Stimulated activated CD8-positive, alpha-beta memory T cell treated with anti-CD3 and anti-CD28 coated beads, Interleukin-15, amount 100 ng/mL, for 48 hours (primary cell): ENCODE data around the gene LGALS12.
"Not testable (repeated sequence)": the region's sequence is repeated elsewhere in the genome, so short reads cannot be mapped to it uniquely, and the experiment has no call there.

ENCODE experiments used
- DNase-seq, 2 donors: peaks; one replicate each; pipeline ENCODE4 v3.0.0-alpha.2; 2020; ENCODE audit warnings: low read depth in 2 of 2

LGALS12 gene

DNA sequence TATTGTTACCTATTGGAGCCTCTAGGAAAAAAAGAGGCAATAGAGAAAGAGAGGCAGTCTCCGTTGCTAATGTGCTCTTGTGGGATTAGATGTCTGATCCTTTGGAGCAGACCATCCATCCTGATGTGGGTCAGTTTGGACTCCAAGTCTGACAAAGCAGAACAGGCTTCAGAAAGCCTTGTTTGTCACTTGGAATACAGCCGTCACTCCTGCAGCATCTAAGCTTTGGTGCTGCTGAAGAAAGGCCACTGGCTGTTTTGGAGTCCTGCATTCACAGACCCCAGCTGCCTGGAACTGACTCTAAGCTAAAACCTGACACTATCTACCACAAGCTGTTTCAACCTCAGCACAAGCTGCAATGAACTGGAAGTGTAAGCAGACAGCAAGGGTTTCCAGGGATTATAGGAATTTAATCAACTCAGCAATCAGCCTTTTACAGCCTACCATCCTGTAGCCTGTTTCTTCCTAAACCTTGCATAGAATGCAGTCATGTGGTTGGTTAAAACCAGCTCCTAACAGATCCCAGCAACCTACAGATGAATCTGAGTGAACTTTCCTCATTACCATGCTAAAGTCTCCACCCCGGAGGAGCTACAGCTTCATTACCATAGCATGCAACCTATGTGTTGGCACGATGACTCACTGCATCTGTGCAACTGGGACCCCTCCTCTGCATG is 27.1 kb downstream of the LGALS12 start:
- no peak for DNase-seq

DNA sequence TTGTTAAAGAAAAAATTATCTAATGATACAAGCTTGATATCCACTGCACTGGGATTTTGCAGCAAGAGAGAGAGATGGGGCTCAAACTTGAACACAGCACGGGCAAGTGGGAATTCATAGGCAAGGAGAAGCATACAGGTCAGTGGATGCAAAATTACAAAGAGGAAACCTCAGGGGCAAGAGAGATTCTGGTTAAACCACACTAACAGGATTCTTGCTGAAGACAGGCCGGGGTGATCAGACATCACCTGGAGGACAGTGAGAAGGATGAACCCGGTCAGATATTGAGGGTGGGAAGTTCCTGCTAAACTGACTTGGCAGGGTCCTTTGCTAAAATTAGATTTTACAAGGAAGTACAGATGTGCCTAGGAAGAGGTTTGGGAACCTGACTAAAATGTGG is 28.2 kb downstream of the LGALS12 start:
- no peak for DNase-seq

DNA sequence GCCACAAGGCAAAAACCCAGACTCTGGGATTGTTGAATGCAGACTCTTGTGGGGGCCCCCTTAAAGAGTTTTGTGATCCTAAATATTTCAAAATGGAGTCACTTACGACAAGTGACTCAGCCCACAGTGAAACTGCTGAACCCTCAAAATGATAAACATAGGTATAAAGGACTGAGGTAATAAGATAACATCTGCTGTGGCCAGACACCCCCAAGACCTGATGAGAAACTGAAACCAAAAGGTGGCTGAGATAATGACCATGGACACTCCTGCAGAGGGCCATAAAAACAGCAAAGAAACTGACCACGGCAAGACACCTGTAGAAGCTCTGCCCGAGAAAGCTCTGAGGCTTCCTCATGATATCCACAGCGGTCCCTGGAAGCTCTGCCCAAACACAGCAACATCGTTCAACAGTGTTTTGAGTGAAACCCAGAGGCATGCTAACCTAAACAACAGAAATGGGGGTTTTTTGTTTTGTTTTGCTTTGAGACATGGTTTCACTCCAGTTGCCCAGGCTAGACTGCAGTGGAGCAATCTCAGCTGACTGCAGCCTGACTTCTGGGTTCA is 29.1 kb downstream of the LGALS12 start:
- no peak for DNase-seq

DNA sequence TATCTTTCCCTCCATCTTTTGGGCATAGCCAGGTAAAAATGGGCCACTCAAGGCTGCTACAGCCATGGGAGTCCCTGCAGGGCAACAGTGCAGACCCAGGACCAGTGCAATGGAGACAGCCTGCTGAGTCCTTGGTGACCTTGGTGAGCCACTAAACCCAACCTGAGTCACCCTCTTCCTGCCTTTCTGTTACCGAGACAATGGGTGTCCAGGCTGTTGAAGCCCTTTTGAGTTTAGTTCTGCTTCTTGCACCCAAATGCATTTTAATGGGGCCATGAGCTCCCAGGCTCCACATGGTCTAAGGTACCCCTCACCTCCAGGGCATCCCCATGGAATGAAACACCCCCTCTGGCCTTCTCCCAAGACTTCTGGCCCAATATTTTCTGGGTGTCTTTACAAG is 29.9 kb downstream of the LGALS12 start:
- DNase-seq = peak in 1 of 2 donors; percentile 32

DNA sequence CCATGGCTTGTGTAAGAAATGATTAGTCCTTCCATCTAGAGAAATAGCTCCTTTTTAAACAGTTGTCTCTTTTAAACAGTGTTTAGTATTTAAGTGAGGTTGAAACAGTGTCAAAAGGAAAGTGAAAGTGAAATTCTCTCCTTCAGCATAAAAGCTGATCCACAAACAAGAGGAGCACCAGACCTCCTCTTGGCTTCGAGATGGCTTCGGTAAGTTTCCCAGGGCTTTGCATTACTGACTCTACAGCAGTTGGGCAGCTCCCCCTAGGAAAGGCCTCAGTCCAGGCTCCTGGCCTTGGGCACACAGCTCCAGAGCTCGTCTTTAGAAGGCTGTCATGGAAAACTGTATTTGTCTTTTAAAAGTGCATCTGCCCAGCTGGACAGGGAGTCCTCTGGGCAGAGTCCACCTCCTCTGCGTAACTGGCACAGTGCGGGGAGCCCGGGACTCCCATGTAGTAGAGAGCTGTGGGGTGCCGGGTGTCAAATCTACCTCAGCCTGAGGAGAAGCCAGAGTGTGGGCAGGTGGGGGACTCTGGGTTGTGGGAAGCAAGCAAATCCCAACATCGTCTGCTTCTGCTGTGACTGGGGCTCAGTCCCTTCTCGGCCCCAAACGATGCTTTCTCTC is 30.9 kb downstream of the LGALS12 start, which contains the start of gene PLAAT4:
Gene PLAAT4 (plus strand): TSS at position 140 of the 624 bp plus-strand sequence. CDS start 61 bp downstream, at position 201.
- no peak for DNase-seq

DNA sequence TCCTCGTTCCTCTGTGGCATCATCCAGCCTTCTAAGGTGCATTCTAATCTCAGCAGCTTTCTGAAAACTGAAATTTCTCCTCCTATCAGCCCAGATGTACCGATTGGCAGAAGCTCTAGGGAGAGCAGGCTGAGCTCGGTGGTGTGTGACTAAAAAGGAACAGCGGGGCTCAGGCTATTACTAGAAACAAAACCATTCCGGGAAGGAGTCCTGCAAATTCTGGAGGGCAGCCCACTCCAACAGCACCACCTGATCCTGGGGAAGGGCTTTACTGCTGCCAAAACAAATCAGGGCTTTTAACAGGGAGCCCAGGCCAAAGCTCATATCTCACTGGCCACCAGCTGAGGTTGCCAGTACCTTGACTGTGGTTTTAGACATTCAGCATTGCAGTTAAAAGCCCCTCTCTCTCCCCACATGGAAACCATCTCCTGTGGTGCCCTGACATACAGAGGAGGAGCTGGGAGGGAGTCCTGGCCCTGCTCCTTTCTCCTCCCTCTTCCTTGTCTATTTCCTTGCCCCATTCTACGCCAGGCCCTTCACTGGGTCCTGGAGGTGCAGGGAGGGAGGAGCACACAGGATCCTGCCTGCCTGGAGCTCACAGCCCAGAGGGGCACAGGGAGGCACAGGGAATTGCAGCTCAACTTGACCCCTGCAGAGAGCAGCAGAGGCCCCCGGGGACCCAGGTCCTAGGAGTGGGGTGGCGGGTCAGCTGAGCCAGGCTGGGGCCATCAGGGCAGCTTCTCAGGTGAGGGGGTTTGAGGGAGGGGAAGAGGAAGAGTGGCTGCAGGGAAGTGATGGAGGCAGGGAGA is 31.6 kb downstream of the LGALS12 start:
- DNase-seq = no peak

DNA sequence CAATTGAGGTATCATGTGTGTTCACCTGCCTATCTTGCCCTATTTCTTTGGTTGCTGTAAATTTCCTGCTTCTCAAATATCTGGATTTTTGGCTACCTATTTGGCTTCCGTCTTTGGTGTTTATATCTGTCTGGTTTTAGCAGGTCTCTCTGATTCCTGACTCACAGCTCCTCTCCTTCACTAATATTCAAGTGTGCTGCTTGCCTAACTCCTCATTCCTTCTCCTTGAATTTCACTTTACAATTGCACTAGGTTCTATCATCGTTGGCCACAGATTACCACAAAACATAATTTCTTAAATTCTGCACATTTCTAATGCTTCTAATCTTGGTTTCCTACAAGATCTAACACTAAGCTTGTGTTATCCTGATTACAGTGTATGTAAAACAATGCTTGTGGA is 36.6 kb downstream of the LGALS12 start:
- not testable (repeated sequence) for DNase-seq

DNA sequence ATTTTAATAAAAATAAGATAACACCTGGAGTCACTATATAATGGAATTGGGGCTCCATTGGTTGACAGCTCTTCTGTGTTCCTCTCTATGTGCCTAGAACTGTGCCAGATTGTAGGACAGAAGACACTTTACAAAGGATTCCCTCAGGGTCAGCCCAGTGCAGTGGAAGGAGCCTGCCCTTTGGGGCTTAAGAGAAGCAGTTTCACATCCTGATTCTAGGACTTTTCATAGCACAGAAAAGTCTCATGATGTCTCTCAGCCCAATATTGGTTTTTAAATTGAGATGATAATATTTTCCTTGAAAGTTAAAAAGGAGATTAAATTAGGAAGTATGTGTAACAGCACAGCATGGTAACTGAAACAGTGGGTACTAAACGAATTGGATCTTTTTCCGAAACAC is 37.8 kb downstream of the LGALS12 start:
- no peak for DNase-seq

DNA sequence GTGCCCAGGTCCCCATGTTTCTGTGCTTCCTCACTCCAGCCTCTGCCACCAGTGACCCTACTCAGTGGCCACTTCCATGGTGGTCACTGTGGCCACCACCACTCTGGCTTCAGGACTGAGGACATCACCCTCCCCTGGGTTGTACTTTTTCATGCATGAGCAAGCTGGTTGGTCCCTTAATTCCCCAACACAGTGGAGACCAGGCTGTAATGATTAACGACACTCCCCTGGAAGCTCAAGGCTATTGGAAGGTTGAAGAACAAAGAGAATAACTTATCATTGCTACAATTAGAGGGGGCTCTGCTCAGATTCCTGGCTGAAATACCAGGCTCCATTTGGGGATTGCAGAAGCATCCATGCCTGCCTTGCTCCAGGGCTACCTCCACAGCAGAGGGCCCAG is 41.2 kb downstream of the LGALS12 start:
- DNase-seq = no peak

DNA sequence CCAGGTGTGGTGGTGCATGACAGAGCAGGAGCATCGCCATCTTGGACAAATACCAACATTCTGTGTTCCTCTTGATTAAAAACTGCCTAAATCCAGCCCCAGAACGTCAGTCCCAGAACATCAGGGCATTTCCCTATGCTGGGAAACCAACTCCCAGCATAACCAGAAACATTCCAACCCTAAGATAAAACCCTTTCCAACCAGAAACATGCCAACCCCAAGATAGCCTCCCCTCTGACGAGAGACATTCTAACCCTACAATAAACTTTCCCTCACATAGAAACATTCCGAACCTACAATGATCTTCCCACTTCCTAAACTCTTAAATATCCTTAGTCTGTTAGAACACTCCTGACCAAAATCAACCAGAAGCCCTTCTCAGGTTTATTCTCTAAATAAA is 42.3 kb downstream of the LGALS12 start:
- DNase-seq = no peak

DNA sequence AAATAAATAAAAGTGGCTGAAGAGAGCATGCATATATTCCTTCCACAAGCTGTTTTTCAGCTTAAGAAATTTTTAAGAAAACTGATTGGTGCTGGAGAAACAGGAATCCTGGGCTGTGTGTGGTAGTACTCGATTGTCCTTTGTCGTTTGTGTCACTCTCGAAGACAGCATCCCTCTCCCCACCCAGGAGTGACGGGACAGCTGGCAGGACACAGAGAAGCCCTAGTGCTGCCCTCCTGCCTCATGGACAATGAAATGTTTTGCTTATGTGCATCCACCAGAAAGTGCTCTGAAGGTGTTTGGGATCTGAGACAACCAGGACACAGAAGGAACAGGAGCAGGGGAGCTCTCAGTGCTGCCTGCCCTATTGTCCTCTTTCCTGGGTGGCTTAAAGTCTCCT is 43.5 kb downstream of the LGALS12 start:
- no peak for DNase-seq

DNA sequence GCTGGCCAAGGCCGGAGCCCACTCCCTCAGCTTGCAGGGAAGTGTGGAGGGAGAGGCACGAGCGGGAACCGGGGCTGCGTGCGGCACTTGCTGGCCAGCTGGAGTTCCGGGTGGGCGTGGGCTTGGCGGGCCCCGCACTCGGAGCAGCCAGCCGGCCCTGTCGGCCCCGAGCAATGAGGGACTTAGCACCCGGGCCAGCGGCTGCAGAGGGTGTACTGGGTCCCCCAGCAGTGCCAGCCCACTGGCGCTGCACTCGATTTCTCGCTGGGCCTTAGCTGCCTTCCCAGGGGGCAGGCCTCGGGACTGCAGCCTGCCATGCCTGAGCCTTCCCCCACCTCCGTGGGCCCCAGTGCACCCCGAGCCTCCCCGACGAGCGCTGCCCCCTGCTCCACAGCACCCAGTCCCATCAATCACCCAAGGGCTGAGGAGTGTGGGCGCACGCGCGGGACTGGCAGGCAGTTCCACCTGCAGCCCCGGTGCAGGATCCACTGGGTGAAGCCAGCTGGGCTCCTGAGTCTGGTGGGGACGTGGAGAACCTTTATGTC is 44.3 kb downstream of the LGALS12 start:
- DNase-seq = not testable (repeated sequence)

DNA sequence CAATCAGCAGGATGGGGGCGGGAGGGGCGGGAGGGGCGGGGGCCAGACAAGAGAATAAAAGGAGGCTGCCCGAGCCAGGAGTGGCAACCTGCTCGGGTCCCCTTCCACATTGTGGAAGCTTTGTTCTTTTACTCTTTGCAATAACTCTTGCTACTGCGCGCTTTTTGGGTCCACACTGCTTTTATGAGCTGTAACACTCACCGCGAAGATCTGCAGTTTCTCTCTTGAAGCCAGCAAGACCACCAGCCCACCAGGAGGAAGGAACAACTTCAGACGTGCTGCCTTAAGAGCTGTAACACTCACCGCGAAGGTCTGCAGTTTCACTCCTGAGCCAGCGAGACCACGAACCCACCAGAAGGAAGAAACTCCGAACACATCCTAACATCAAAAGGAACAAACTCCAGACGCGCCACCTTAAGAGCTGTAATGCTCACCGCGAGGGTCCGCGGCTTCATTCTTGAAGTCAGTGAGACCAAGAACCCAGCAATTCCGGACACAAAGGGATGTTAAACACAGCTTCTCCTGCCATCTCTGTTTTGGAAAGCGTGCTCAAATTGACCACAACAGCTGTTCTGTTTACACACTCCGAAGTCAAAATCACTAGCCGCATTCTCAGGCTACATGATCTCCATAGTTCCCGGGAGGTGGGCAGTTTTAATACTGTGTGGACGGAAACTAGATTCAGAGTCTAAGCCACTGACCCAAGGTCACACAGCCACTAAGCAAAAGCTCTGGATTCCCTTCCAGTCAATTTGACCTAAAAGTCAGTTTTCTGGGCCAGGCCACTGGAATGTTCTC is 45.4 kb downstream of the LGALS12 start:
- no peak for DNase-seq

DNA sequence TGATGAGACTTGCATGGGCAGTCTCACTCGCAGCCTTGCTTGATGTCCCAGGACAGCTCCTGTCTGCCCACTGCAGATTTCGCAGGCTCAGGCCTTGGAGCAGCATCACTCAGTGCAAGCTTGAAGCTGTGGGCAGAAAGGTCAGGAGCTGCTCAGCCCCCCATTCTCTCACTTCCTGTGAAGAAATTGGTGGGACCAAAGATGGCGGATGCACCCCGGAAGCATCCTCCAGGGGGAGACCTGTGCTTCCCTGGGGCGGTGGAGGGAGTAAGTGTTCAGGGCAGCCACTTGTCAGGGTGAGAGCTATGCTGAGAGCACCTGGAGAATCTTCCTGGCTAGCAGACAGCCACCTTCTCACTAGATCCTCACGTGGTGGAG is 46.0 kb downstream of the LGALS12 start:
- DNase-seq = no peak

DNA sequence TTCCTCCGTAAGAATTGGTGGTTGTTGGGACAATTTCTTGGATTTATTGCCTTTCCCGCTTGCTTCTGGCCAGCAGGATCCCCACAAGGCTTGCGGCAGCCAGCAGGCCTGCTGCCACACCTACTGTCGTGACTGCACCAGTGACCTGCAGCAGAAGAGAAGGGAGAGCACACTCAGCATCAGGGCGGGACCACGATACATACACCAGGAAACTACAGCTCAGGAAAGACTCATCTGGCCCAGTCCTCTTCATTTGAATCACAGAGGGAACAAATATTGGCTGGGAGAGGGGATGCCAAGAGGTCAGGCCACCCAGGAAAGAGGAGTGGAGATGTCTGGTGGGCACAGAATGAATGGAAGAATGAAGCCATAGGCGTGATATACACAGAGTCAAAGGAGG is 47.0 kb downstream of the LGALS12 start:
- DNase-seq = no peak

DNA sequence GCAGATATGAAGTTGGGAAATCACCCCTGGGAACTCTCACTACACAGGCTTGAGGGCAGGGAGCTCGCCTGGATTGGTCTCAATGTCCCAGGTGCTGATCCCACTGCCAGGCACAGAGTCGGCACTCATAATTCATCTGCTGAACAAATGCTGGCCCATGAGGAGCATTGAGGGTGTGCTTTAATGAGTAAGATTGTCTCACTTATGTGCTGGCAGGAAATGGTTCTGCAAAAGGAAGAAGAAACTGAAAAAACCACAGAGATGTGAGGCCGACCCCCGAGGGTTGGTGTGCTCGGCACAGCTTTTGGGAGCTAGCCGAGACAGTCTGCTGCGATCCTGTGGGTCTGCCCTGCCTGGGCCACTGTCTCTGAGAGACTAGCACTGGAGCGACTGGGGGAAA is 47.9 kb downstream of the LGALS12 start:
- peak; percentile 44 to 52 for DNase-seq

DNA sequence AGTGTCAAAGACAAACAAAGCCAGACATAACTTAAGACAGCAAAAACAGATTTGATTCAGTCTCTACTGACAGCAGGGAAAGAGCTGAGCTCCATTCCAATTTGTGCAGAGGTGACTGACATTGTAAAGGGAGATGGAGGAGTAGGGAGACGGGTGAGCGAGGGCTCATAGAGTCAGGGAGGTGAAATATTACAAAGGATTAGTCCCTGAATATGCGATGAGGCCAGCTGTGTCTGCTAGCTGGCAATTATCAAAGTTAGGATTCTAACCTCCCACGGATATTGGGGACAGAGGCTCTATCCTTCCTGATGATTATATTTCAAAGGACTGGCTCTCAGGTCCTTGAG is 49.0 kb downstream of the LGALS12 start:
- no peak for DNase-seq

DNA sequence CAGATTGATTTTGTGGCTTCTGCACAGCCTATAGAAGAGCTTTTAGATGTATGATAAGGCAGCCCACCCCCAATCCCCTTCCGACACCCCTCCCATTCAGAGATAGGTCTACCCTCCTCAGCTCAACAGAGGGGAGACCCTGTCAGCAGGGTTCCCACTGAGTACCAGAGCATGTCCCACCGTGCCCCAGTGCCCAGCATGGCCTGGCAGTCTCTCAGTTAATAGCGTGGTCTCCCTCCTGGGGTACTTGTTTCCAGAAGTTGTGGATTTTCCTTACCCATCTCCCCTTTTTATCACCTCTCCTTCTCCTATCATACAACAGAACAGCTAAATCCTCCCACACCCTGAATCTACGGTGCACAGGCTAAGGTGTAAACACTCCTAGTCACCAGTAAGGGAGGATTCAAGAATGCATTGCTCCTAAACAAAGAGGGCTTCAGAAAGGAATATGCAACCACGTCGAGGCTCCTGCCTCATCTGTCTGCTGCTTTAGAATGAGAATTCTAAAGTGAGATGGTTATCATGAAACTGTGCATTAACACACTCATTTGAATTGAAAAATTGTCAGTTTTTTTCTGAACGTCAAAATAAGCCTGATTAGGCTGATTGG is 50.6 kb downstream of the LGALS12 start:
- DNase-seq = no peak

DNA sequence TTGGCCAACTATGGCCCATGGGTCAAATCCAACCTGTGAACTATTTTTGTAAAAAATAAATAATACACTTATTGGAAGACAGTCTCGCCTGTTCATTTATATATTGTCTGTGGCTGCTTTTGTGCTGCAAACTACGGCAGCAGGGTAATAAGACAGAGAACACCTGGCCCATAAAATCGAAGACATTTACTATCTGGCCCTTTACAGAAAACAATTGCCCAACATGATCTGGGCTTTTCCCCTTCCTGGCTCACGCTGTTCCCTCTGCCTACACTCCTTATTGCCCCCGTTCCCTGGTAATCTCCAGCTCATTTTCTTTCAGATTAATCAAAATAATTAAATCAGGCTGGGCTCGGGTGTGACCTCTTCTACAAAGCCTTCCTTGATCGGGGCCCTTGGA is 51.7 kb downstream of the LGALS12 start:
- DNase-seq = no peak

DNA sequence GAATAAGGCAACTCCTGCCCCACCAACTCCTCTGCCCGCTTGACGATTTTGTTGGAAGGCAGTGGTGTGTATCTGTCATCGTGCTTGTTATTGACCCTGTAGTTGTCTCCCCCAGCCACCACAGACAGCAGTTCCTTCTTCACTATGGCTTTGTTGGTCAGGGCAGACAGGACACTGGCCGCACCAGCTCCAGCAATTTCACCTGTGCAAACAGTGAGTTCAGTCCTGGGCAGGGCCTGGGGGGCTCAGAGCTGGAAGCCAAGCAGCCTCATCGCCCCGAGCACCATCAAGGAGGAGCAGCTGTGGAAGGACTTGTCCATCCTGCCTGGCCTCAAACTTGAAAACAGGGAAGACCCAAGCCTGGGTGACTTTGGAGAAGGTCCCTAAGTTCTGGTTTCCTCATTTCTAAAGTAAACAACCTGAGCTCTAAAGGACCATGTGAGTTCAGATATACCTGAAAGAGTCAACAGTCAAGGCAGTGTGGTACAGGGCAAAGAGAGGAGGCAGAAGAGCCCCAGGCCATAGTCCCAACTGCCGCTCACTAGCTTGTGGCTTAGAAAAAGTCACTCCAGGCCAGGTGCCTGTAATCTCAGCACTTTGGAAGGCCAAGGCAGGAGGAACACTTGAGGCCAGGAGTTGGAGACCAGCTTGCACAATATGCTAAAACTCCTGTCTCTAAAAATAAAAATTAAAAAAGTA is 52.7 kb downstream of the LGALS12 start:
- DNase-seq = no peak
